Heart left ventricle (tissue), 16 donors: Measurements from ENCODE around the gene COQ5. TPM values are rescaled to one million over a fixed set of nuclear protein-coding genes. Genes with fewer than 3 reads are reported as not detected.

ENCODE experiments used
- ATAC-seq, 4 donors: fragments of 200-7000 bp; cut with Tn5 transposase; one replicate each; pipeline ENCODE4 v1.9.1; 2020 to 2022; ENCODE audit warnings: moderate library complexity in 4 of 4, mild to moderate bottlenecking in 3 of 4, moderate number of reproducible peaks in 1 of 4
- DNase-seq, 5 donors: peaks; one replicate each; pipeline ENCODE4 v3.0.0-alpha.2; 2020
- H3K27ac ChIP-seq, 12 donors: fragments of 200-600 bp; sonication (generic) in 4 of 12; one replicate each; pipeline versions ENCODE4 v1.5.0 to v1.8.0; 2016 to 2022; ENCODE audit warnings: mild to moderate bottlenecking in 2 of 12
- H3K27me3 ChIP-seq, 9 donors: fragments of 200-600 bp; sonication (generic) in 2 of 9; one replicate each; pipeline versions ENCODE4 v1.5.1 to v1.8.0; 2016 to 2022; ENCODE audit warnings: mild to moderate bottlenecking in 3 of 9
- H3K36me3 ChIP-seq, 9 donors: fragments of 200-600 bp; sonication (generic) in 2 of 9; one replicate each; pipeline versions ENCODE4 v1.5.0 to v1.8.0; 2018 to 2022; ENCODE audit warnings: mild to moderate bottlenecking in 2 of 9
- H3K4me1 ChIP-seq, 12 donors: fragments of 200-600 bp; sonication (generic) in 4 of 12; one replicate each; pipeline versions ENCODE4 v1.5.0 to v1.8.0; 2016 to 2022; ENCODE audit warnings: mild to moderate bottlenecking in 3 of 12
- H3K4me3 ChIP-seq, 12 donors: fragments of 200-600 bp; sonication (generic) in 4 of 12; one replicate each; pipeline versions ENCODE4 v1.5.0 to v1.8.0; 2017 to 2022; ENCODE audit warnings: mild to moderate bottlenecking in 9 of 12, moderate library complexity in 4 of 12
- H3K9me3 ChIP-seq, 12 donors: fragments of 200-600 bp; sonication (generic) in 4 of 12; one replicate each; pipeline versions ENCODE4 v1.5.0 to v1.8.0; 2016 to 2022; ENCODE audit warnings: mild to moderate bottlenecking in 1 of 12
- CTCF ChIP-seq, 12 donors: fragments of 200-600 bp; sonication (generic) in 4 of 12; IDR thresholded peaks; one replicate each; pipeline versions ENCODE4 v1.5.0 to v1.8.0; 2018 to 2022; ENCODE audit warnings: antibody characterized with exemption in 12 of 12, mild to moderate bottlenecking in 5 of 12
- POLR2A ChIP-seq, 2 donors: fragments of 450-650 bp; IDR thresholded peaks; one replicate each; pipeline ENCODE4 v1.6.1; 2017; ENCODE audit warnings: antibody characterized with exemption in 2 of 2, mild to moderate bottlenecking in 2 of 2, moderate library complexity in 2 of 2
- WGBS, 4 donors: extraction: QIAGEN DNeasy Blood & Tissue Kit in 2 of 4; methylation state at CpG; one replicate each; pipeline versions ENCODE4 v1.1.5 to v1.1.7; 2013 to 2018; 5-methylcytosine and 5-hydroxymethylcytosine counted together
- intact Hi-C, 10 donors: fragments of 100-400 bp; cut with DNase I; formaldehyde crosslinking; loops; one replicate each; pipeline versions ENCODE4 v1.11.1 to v1.14.2; 2022
- long read RNA-seq, 3 donors: library from polyadenylated mRNA; unstranded; transcript quantifications; one replicate each; pipeline ENCODE4 v2.0.0, GENCODE V29; 2020 to 2021
- polyA plus RNA-seq, 2 donors: library from polyadenylated mRNA; stranded (reverse); fragments of 200-250 nt; gene quantifications; one replicate each; pipeline ENCODE4 v1.2.3, GENCODE V29; 2013
- total RNA-seq, 9 donors: library from RNA; depleted of rRNA in 2 of 9; stranded (reverse); fragments of >200 nt in 2 of 9; fragmentation: NEBNext Ultra II Directional in 3 of 9; extraction: Animal tissue kit (Norgen Biotek cat#: 25700) in 3 of 9; gene quantifications; one replicate each; pipeline versions ENCODE4 v1.1.0 to v1.2.4, GENCODE V29; 2016 to 2023
- donor health status: ischemic (EF 13 %, LVEDD 7.1; RV severe dilation, severe dysfunction).
- donor health status: healthy with polysubstance abuse.
- donor health status: DM: no; HTN: yes; CAD: no.
- donor health status: DM: no; HTN: no; CAD: no.
- donor health status: ischemic (EF 25% LVEDD 6.9; RV normal size, moderate dysfunction).
- donor health status: ischemic (EF 25% LVEDD 5.7; RV mildly dilated, moderate dysfunction).
- donor health status: healthy.
- donor health status: DM: yes; HTN: yes; CAD: no.
- donor health status: ischemic (EF 35%, LVEDD 5.7; RV mildly dilated, moderate dysfunction).
- donor health status: nonischemic (EF 11% LVEDD 7.7; RV severe dilation, severe dysfunction).
- donor health status: DM: yes; HTN: yes; CAD: no.
- donor health status: PGD.
- donor health status: ischemic (EF 29% LVEDD 5.4; RV normal size, mild dysfunction).
- donor health status: nonischemic (EF 23%, LVEDD 6.1; RV moderate dilation, normal function).

The COQ5 gene, protein sequence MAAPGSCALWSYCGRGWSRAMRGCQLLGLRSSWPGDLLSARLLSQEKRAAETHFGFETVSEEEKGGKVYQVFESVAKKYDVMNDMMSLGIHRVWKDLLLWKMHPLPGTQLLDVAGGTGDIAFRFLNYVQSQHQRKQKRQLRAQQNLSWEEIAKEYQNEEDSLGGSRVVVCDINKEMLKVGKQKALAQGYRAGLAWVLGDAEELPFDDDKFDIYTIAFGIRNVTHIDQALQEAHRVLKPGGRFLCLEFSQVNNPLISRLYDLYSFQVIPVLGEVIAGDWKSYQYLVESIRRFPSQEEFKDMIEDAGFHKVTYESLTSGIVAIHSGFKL
- total RNA-seq (10 to 100 TPM; 27.9 to 46.5 (median 36.7) TPM), polyA plus RNA-seq (10 to 100 TPM; 29.2 to 48.9 TPM)
- long read RNA-seq, donor 1, transcript COQ5-201 (7 exons, 1,535 nt) = major isoform, 53 of 63 reads
- long read RNA-seq, donor 1, partial matches to known transcripts = 0 of 63 reads
- long read RNA-seq, donor 1, other reads (novel, unspliced or antisense) = 10 of 63 reads
- long read RNA-seq, donor 2, transcript COQ5-201 (7 exons, 1,535 nt) = major isoform, 269 of 326 reads
- long read RNA-seq, donor 2, partial matches to known transcripts = 2 of 326 reads
- long read RNA-seq, donor 2, other reads (novel, unspliced or antisense) = 55 of 326 reads
- long read RNA-seq, donor 3, transcript COQ5-201 (7 exons, 1,535 nt) = major isoform, 26 of 31 reads
- long read RNA-seq, donor 3, partial matches to known transcripts = 0 of 31 reads
- long read RNA-seq, donor 3, other reads (novel, unspliced or antisense) = 4 of 31 reads

GRCh38 chr12:120528861-120529525 is at the start of gene COQ5:
Gene COQ5 (minus strand): TSS chr12:120529158. CDS start chr12:120529141, 17 bp downstream.
- no peaks in the 10 kb centered on the region for H3K9me3 ChIP-seq
- H3K27me3 ChIP-seq = no peaks in the 10 kb centered on the region
- peaks cover 0 to 18% (median 5%) of the 10 kb centered on the region in 12 donors for H3K4me1 ChIP-seq
- ATAC-seq (peak; percentile 91 to 98 (median 96)), DNase-seq (peak; percentile 90 to 94 (median 93))
- intact Hi-C loops = loop anchor here in 1 of 10 donors (10.0 kb wide), 1 partner anchor 46 kb away; no protein-coding TSS in a partner anchor
- H3K36me3 ChIP-seq = peaks cover 0 to 8% (median 0%) of the 10 kb centered on the region in 9 donors
- WGBS, 4 donors = 0% methylated on average over 24 to 38 of the region's 38 CpGs
- TF ChIP-seq POLR2A (IDR thresholded peaks at IDR 0.05) (peak in 1 of 2 donors; percentile 40), CTCF (IDR thresholded peaks at IDR 0.05) (no peak)
- H3K27ac ChIP-seq = peak within 1 kb of the TSS; percentile 77 to 97 (median 92)
- H3K4me3 ChIP-seq = peak within 1 kb of the TSS; percentile 50 to 96 (median 71)

- TF ChIP-seq CTCF (IDR thresholded peaks at IDR 0.05) (no peak), POLR2A (IDR thresholded peaks at IDR 0.05) (no peak)
- WGBS, 4 donors = 76 to 90% (median 86%) methylated on average over 2 of the region's 2 CpGs
- Histone ChIP-seq H3K27ac (peak overlapping the region in 1 of 12 donors; percentile 29), H3K9me3 (no peaks in the 10 kb centered on the region), H3K36me3 (peaks cover 2 to 100% (median 100%) of the 10 kb centered on the region in 9 donors), H3K27me3 (no peaks in the 10 kb centered on the region), H3K4me1 (peaks cover 0 to 22% (median 6%) of the 10 kb centered on the region in 12 donors), H3K4me3 (no peak overlapping the region)
- ATAC-seq = no peak
- DNase-seq = no peak
- intact Hi-C loops = loop anchor here in 1 of 10 donors (10.0 kb wide), 1 partner anchor 49 kb away; the partner anchor contains the start of gene COQ5
These were observed 45.1 kb upstream of the COQ5 start for GRCh38 chr12:120574106-120574505.

DNA sequence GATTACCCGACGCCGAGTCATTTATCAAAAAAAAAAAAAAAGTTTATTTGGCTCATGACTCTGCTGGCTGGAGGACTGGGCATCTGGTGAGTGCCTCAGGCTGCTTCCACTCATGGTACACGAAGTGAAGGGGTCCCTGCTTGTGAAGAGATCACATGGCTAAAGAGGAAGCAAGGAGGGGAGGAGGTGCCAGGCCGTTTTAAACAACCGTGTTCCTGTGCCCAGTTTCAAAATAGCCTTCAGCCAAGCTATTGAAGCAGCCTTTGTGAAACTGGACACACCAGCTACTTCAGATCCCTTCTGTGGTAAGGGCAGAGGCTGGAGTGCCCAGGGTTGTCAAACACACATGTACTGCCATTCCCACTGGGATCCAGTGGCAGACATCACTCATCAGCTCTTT is 44.6 kb upstream of the COQ5 start:
- Histone ChIP-seq H3K27ac (peak overlapping the region in 2 of 12 donors; percentile 5 to 29), H3K4me3 (no peak overlapping the region), H3K27me3 (no peaks in the 10 kb centered on the region), H3K9me3 (no peaks in the 10 kb centered on the region), H3K36me3 (peaks cover 2 to 100% (median 100%) of the 10 kb centered on the region in 9 donors), H3K4me1 (peaks cover 0 to 22% (median 6%) of the 10 kb centered on the region in 12 donors)
- intact Hi-C loops = loop anchor here in 1 of 10 donors (10.0 kb wide), 1 partner anchor 49 kb away; the partner anchor contains the start of gene COQ5
- DNase-seq = no peak
- 37 to 58% (median 48%) methylated on average over 6 of the region's 6 CpGs for WGBS, 4 donors
- TF ChIP-seq POLR2A (IDR thresholded peaks at IDR 0.05) (no peak), CTCF (IDR thresholded peaks at IDR 0.05) (no peak)
- peak in 2 of 4 donors; percentile 42 to 60 for ATAC-seq
